A204.1 (cell line): ENCODE data around the gene PEAK1.
"Not testable (repeated sequence)": the region's sequence is repeated elsewhere in the genome, so short reads cannot be mapped to it uniquely, and the experiment has no call there.

Experiments used
- FAIRE-seq: peaks from 2 replicates; lab custom pipeline; 2012; peaks lifted over from hg19 to GRCh38; lab: Jason Lieb, UNC

Gene PEAK1

GRCh38 chr15:77420610-77421369, 886 bp upstream of the PEAK1 start, which contains the start of gene HMG20A:
HMG20A (plus strand) TSS chr15:77420888; CDS start chr15:77458408, 37,520 bp downstream.
- FAIRE-seq: no peak

- no peak for FAIRE-seq
These were observed 703 bp downstream of the PEAK1 start for GRCh38 chr15:77418966-77419835.

GRCh38 chr15:77418391-77418965, 1.4 kb downstream of the PEAK1 start:
- no peak for FAIRE-seq

- no peak for FAIRE-seq
These were observed 2.3 kb downstream of the PEAK1 start for GRCh38 chr15:77417602-77418001.

GRCh38 chr15:77416954-77417353, 3.0 kb downstream of the PEAK1 start:
- FAIRE-seq: no peak

- FAIRE-seq: no peak
These were observed 3.8 kb downstream of the PEAK1 start for GRCh38 chr15:77416148-77416455.

- no peak for FAIRE-seq
These were observed 4.3 kb downstream of the PEAK1 start for GRCh38 chr15:77415450-77416147.

GRCh38 chr15:77414789-77415442, 5.0 kb downstream of the PEAK1 start:
- no peak for FAIRE-seq

GRCh38 chr15:77413699-77414349, 6.1 kb downstream of the PEAK1 start:
- FAIRE-seq: no peak

GRCh38 chr15:77412972-77413698, 6.8 kb downstream of the PEAK1 start:
- FAIRE-seq: no peak

- no peak for FAIRE-seq
These were observed 8.3 kb downstream of the PEAK1 start for GRCh38 chr15:77411619-77411976.

- FAIRE-seq: no peak
These were observed 8.9 kb downstream of the PEAK1 start for GRCh38 chr15:77410701-77411618.

- not testable (repeated sequence) for FAIRE-seq
These were observed 9.8 kb downstream of the PEAK1 start for GRCh38 chr15:77410157-77410500.

GRCh38 chr15:77409259-77410156, 10.4 kb downstream of the PEAK1 start:
- FAIRE-seq: no peak

- FAIRE-seq: no peak
These were observed 13.1 kb downstream of the PEAK1 start for GRCh38 chr15:77406846-77407245.

- not testable (repeated sequence) for FAIRE-seq
These were observed 13.6 kb downstream of the PEAK1 start for GRCh38 chr15:77406173-77406759.

- no peak for FAIRE-seq
These were observed 17.0 kb downstream of the PEAK1 start for GRCh38 chr15:77402740-77403379.

- FAIRE-seq: no peak
These were observed 19.6 kb downstream of the PEAK1 start for GRCh38 chr15:77400258-77400657.
